ENCODE measurements around the gene PI4K2A.
A peak's percentile ranks its signal among the peaks of the same experiment; 100 is the strongest.

PI4K2A gene

DNA sequence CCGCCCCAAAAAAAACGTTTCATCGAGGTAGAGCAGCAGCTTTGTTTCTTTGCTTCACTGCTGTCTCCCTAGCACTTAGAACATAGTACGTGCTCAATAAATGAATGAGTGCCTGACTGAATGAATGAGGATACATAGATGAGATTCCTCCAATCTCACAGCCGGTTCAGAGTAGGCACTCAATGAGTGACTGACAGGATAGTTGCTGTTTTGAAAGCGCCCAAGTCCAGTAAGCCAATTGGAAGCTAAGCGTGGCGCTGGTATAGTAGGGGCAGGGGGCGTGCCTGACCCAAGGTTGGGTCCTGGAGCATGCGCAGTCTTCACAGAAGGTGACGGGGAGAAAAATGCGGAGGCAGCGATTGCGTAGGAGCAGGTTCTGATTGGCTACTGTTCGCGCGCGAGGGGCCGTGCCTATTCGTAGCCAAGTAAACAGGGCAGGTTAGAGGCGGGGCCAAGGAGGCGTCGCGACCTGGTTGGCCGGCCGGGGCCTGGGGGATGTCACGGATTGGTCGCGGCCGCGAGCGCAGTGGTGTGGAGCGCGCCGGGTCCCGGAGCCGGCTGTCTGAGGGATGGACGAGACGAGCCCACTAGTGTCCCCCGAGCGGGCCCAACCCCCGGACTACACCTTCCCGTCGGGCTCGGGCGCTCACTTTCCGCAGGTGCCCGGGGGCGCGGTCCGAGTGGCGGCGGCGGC lies at the start of gene PI4K2A:
TSS of gene PI4K2A (plus strand) at position 498 of the 694 bp plus-strand sequence. CDS start at position 570, 72 bp downstream.
- H3K27me3 ChIP-seq (ENCODE audit: low read depth, low read length): no peaks in the 10 kb centered on the region
- peaks cover 0 to 9% of the 10 kb centered on the region in 2 donors for H3K36me3 ChIP-seq (ENCODE audit: control insufficient read depth in 1 of 2, insufficient read depth in 2 of 2, low read length in 2 of 2)
- no peaks in the 10 kb centered on the region for H3K9me3 ChIP-seq (ENCODE audit: control insufficient read depth in 1 of 2, low read length in 2 of 2)
- peak within 1 kb of the TSS; percentile 71 for H3K27ac ChIP-seq (ENCODE audit: low read length)
- peak within 1 kb of the TSS; percentile 83 to 91 for H3K4me3 ChIP-seq (ENCODE audit: low read depth in 1 of 2, low read length in 2 of 2)
- H3K4me1 ChIP-seq (ENCODE audit: control insufficient read depth in 1 of 2, insufficient read depth in 2 of 2, low read length in 2 of 2): peaks cover 6 to 9% of the 10 kb centered on the region in 2 donors

DNA sequence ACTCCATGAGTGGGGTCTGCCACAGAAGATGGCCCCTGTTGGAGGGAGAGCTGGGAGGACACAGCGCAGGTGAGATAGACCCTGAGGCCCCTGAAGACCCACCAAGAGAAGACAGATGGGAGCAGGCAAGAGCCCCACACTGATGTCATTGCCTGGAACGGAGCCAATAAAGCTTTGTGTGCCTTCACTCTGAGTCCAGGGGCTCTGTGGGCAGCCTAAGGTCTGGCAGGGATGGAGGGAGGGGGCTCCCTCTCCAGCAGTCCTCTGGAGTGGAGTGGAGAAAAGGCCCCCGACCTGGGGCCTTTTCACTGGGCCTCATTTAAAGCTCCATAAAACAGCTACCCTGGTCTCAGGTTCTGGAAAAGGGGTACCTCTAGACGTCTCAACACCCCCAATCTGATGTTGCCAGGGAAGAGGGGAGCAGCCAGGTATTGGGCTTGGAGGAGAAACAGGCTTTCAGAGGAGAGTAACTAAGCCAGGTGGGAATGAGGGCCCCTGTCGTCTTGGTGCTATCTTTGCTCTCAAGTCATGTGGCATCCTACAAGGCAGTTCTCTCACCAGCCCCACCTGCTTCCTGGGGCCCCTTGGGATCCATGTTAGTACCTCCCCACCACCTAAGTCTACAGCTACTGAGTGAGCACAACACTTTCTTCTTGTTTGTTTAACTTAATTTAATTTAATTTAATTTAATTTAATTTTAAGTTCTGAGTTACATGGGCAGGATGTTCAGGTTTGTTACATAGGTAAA lies 49.5 kb upstream of the PI4K2A start:
- H3K4me1 ChIP-seq (ENCODE audit: control insufficient read depth in 1 of 2, insufficient read depth in 2 of 2, low read length in 2 of 2): no peaks in the 10 kb centered on the region
- H3K27ac ChIP-seq (ENCODE audit: low read length): no peak overlapping the region
- H3K27me3 ChIP-seq (ENCODE audit: low read depth, low read length): no peaks in the 10 kb centered on the region
- H3K36me3 ChIP-seq (ENCODE audit: control insufficient read depth in 1 of 2, insufficient read depth in 2 of 2, low read length in 2 of 2): no peaks in the 10 kb centered on the region
- H3K4me3 ChIP-seq (ENCODE audit: low read depth in 1 of 2, low read length in 2 of 2): no peak overlapping the region
- H3K9me3 ChIP-seq (ENCODE audit: control insufficient read depth in 1 of 2, low read length in 2 of 2): no peaks in the 10 kb centered on the region

DNA sequence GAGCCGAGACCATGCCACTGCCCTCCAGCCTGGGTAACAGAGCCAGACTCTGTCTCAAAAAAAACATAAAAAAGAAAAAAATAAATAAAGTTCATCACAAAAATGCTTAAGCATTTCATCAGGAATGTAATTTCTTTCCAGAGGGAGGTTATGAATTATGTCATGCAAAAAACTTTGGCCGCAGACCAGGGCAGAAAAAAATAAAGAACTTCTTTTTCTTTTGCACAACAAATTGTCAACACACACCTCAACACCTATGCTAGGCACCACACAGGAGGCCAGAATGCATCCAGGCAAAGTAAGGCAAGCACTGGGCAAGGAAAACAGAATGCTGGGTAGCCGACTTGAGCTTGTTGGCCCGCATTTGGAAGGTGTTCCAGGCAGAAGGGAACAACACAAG lies 47.0 kb upstream of the PI4K2A start:
- no peaks in the 10 kb centered on the region for H3K36me3 ChIP-seq (ENCODE audit: control insufficient read depth in 1 of 2, insufficient read depth in 2 of 2, low read length in 2 of 2)
- no peak overlapping the region for H3K27ac ChIP-seq (ENCODE audit: low read length)
- H3K27me3 ChIP-seq (ENCODE audit: low read depth, low read length): no peaks in the 10 kb centered on the region
- peaks cover 0 to 8% of the 10 kb centered on the region in 2 donors for H3K4me1 ChIP-seq (ENCODE audit: control insufficient read depth in 1 of 2, insufficient read depth in 2 of 2, low read length in 2 of 2)
- H3K9me3 ChIP-seq (ENCODE audit: control insufficient read depth in 1 of 2, low read length in 2 of 2): no peaks in the 10 kb centered on the region
- H3K4me3 ChIP-seq (ENCODE audit: low read depth in 1 of 2, low read length in 2 of 2): no peak overlapping the region

DNA sequence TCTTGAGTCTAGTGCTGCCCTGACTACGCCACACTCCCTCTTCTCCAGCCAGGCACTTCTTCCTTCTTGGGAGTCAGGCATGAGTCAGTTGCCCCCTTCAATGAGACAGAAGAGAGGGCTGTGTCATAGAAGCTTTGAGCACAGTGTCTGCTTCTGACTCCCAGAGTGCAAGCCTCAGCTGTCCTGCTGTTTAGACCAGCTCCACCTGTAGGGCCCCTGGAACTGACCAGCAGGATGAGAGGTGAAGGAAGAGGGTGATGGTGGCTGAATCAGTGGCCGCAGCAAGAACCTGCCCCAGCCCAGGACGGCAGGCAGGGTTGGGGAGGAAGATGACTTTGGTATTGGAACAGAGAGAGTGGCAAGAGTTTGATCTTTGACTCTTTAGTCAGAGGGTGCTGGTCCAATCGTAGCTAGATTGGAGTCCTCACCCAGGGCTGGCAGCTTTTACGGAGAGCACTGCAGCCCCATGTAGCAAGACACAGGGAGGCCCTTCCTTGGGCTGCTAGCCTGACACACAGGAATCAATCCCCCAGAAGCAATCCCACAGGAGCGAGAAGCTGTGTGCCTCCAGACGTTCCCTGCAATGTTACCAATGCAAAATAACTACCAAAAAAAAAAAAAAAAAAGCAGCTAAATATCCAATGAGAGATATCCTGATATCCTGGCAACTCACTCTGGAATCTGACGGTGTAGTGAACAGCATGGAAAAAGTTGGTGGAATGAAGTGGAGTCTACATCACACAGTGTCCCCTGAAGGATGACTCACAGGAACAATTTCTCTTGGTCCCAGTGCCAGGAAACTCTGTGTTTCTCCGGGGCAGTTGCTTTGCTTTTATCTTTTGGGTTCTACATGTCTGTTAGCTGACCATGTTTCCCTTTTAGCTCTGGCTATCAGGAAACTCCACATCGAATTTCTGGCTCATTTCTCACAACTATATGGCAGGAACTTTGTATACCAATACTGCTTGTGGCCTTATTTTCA lies 44.1 kb upstream of the PI4K2A start:
- Histone ChIP-seq H3K4me1 (ENCODE audit: control insufficient read depth in 1 of 2, insufficient read depth in 2 of 2, low read length in 2 of 2) (peaks cover 0 to 8% of the 10 kb centered on the region in 2 donors), H3K27ac (ENCODE audit: low read length) (peak overlapping the region; percentile 79), H3K9me3 (ENCODE audit: control insufficient read depth in 1 of 2, low read length in 2 of 2) (no peaks in the 10 kb centered on the region), H3K27me3 (ENCODE audit: low read depth, low read length) (no peaks in the 10 kb centered on the region), H3K4me3 (ENCODE audit: low read depth in 1 of 2, low read length in 2 of 2) (no peak overlapping the region), H3K36me3 (ENCODE audit: control insufficient read depth in 1 of 2, insufficient read depth in 2 of 2, low read length in 2 of 2) (no peaks in the 10 kb centered on the region)

DNA sequence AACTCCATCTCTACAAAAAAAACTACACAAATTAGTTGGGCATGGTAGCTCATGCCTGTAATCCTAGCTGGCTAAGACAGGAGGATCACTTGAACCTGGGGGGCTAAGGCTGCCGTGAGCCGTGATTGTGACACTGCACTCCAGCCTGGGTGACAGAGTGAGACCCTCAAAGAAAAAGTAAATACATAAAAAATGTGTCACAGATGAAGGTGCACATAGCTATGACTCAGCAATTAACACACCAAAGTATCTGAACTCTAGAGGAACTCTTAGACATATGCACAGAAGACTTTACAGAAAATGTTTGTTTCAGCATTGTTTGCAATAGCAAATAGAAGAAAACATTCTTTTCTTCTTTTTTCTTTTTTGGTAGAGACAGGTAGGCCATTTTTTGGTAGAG lies 42.7 kb upstream of the PI4K2A start:
- Histone ChIP-seq H3K27ac (ENCODE audit: low read length) (no peak overlapping the region), H3K4me1 (ENCODE audit: control insufficient read depth in 1 of 2, insufficient read depth in 2 of 2, low read length in 2 of 2) (peaks cover 0 to 8% of the 10 kb centered on the region in 2 donors), H3K4me3 (ENCODE audit: low read depth in 1 of 2, low read length in 2 of 2) (no peak overlapping the region), H3K27me3 (ENCODE audit: low read depth, low read length) (no peaks in the 10 kb centered on the region), H3K9me3 (ENCODE audit: control insufficient read depth in 1 of 2, low read length in 2 of 2) (no peaks in the 10 kb centered on the region), H3K36me3 (ENCODE audit: control insufficient read depth in 1 of 2, insufficient read depth in 2 of 2, low read length in 2 of 2) (no peaks in the 10 kb centered on the region)

DNA sequence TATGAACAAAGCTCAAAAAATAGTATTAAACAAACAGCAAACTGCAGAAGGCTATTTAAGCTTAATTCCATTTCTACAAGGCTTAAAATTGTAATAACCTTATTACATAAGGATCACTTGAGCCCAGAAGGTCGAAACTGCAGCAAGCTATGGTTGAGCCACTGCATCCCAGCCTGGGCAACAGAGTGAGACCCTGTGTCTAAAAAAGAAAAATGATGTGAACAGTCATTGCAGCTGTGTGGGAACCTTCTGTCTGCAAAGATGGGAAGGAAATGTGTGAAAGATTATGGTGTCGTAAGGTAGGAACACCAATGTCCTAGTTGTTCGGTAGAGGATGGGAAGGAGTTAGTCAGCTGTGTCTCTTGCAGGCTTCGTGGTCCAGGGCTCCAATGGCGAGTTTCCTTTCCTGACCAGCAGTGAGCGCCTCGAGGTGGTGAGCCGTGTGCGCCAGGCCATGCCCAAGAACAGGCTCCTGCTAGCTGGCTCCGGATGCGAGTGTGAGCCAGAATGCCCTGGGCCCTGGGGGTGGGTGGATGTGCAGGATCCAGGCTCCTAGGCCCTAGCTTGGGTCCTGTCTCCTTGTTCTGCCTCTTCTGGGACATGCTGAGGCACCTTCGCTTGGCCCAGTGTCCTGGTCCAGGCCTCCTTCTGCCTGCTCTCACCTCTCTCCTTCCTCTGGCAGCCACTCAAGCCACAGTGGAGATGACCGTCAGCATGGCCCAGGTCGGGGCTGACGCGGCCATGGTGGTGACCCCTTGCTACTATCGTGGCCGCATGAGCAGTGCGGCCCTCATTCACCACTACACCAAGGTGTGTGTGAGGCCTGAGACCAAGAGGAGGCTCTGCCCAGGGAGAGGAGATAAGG lies 41.8 kb upstream of the PI4K2A start:
- Histone ChIP-seq H3K36me3 (ENCODE audit: control insufficient read depth in 1 of 2, insufficient read depth in 2 of 2, low read length in 2 of 2) (no peaks in the 10 kb centered on the region), H3K27me3 (ENCODE audit: low read depth, low read length) (no peaks in the 10 kb centered on the region), H3K9me3 (ENCODE audit: control insufficient read depth in 1 of 2, low read length in 2 of 2) (no peaks in the 10 kb centered on the region), H3K27ac (ENCODE audit: low read length) (no peak overlapping the region), H3K4me1 (ENCODE audit: control insufficient read depth in 1 of 2, insufficient read depth in 2 of 2, low read length in 2 of 2) (peaks cover 0 to 8% of the 10 kb centered on the region in 2 donors), H3K4me3 (ENCODE audit: low read depth in 1 of 2, low read length in 2 of 2) (no peak overlapping the region)

DNA sequence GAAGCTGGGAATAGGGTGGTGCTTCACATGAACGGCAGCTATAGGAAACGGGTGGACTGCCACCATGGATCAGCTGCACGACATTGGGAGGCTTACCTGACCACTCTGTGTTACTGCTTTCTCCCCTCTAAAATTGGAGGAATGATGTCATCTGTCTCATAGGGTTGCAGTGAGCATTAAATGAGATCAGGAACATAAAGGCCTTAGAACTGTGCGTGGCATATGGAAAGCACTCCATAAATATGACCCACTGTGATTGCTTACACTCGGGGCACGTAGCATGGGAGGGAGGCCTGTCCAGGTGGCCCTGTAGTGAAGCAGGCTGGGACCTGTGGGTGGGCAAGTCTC lies 41.2 kb upstream of the PI4K2A start:
- H3K27ac ChIP-seq (ENCODE audit: low read length): no peak overlapping the region
- H3K27me3 ChIP-seq (ENCODE audit: low read depth, low read length): no peaks in the 10 kb centered on the region
- peaks cover 0 to 8% of the 10 kb centered on the region in 2 donors for H3K4me1 ChIP-seq (ENCODE audit: control insufficient read depth in 1 of 2, insufficient read depth in 2 of 2, low read length in 2 of 2)
- no peaks in the 10 kb centered on the region for H3K9me3 ChIP-seq (ENCODE audit: control insufficient read depth in 1 of 2, low read length in 2 of 2)
- H3K4me3 ChIP-seq (ENCODE audit: low read depth in 1 of 2, low read length in 2 of 2): no peak overlapping the region
- no peaks in the 10 kb centered on the region for H3K36me3 ChIP-seq (ENCODE audit: control insufficient read depth in 1 of 2, insufficient read depth in 2 of 2, low read length in 2 of 2)

DNA sequence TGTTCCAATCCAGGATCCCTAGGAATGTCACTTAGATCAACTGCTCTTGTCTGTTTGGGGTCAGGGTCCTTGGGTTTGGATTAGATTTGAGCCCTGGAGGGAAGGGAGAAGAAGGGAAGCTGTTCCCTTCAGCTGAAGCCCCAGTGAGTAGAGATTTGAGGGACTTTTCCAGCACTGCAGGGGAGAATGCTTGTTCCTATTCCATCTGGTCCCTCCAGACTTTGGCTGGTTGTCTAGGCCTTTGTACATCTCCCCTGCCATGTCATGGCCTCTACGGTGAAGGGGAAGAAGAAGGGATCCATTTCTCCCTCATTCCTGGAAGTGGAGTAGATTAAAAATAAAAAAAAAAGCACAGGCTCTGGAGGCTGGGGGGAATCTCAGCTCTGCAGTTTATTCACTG lies 39.9 kb upstream of the PI4K2A start:
- Histone ChIP-seq H3K9me3 (ENCODE audit: control insufficient read depth in 1 of 2, low read length in 2 of 2) (no peaks in the 10 kb centered on the region), H3K4me1 (ENCODE audit: control insufficient read depth in 1 of 2, insufficient read depth in 2 of 2, low read length in 2 of 2) (peaks cover 0 to 8% of the 10 kb centered on the region in 2 donors), H3K27me3 (ENCODE audit: low read depth, low read length) (no peaks in the 10 kb centered on the region), H3K27ac (ENCODE audit: low read length) (no peak overlapping the region), H3K4me3 (ENCODE audit: low read depth in 1 of 2, low read length in 2 of 2) (no peak overlapping the region), H3K36me3 (ENCODE audit: control insufficient read depth in 1 of 2, insufficient read depth in 2 of 2, low read length in 2 of 2) (no peaks in the 10 kb centered on the region)

DNA sequence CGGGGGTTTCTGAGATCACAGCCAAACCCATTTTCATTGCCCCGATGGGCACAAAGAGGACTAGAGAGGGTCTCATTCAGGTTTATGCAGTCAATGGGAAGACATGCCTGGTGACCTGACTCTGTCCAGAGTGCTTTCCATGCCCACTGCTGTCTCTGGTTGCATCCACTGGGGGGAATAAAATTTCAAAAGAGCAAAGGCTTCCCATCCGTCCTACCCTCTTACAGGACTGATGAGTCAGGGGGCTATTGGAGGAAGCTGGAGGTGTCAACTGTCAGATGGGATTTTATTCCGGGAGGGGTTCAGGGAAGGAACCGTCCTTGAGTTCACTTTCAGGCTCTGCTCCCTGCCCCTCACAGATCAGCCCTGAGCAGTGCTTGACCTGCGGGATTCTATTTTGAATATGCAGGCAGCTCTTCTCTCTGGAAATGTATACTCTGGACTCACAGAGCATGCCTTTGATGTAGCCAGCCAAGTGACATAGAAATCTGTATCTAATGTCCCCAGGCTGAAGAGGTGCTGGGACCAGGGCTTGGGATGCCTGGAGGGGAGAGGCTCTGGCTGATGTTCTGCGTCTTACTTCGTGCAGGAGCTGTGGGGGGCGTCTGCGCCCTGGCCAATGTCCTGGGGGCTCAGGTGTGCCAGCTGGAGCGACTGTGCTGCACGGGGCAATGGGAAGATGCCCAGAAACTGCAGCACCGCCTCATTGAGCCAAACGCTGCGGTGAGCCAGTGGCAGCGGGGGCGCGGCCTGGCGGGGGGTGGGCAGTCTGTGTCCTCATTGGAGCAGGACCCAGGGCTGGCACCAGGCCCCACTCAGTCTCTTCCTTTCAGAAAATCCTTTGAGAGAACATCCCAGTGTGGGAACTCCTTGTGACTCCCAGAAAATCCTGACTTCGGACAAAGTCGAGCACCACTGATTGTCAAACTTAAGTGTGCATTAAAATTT lies 38.9 kb upstream of the PI4K2A start:
- no peak overlapping the region for H3K4me3 ChIP-seq (ENCODE audit: low read depth in 1 of 2, low read length in 2 of 2)
- no peaks in the 10 kb centered on the region for H3K9me3 ChIP-seq (ENCODE audit: control insufficient read depth in 1 of 2, low read length in 2 of 2)

More for the DNA sequence above, 38.9 kb upstream of the PI4K2A start:
- H3K36me3 ChIP-seq (ENCODE audit: control insufficient read depth in 1 of 2, insufficient read depth in 2 of 2, low read length in 2 of 2): no peaks in the 10 kb centered on the region
- no peaks in the 10 kb centered on the region for H3K27me3 ChIP-seq (ENCODE audit: low read depth, low read length)
- H3K4me1 ChIP-seq (ENCODE audit: control insufficient read depth in 1 of 2, insufficient read depth in 2 of 2, low read length in 2 of 2): peaks cover 0 to 3% of the 10 kb centered on the region in 2 donors
- H3K27ac ChIP-seq (ENCODE audit: low read length): no peak overlapping the region

All from muscle layer of duodenum (tissue), 2 donors.